HG03060 (cell line): ENCODE results near the gene IGSF9.

Experiments used
- ATAC-seq: cut with Tn5 transposase; IDR thresholded peaks from one replicate; pipeline ENCODE4 v1.9.1; 2021; ENCODE audit warnings: low read depth, moderate number of reproducible peaks; ENCODE audit not compliant: unreplicated experiment

IGSF9 gene

GRCh38 chr1:159949981-159950381 lies 4.6 kb upstream of the IGSF9 start:
- ATAC-seq, result no peak

DNA sequence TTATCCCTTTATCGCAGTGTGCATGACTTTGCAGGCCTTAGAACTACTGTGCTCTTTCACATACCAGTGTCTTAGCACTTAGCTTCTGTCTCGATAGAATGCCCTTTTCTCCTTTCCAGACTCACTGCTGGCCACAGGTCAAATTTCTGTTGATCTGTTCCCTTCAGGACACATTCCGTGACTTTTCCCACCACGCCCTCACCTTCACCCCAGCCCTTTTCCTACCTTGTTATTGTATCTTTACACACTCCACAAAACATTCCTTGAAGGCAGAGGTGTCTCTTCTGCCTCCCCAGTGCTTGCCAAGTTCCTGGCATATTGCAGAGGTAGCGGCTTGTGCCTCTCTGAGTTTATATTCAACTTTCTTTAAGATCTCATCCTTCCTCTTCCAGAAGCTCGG lies 3.7 kb upstream of the IGSF9 start:
- no peak for ATAC-seq

DNA sequence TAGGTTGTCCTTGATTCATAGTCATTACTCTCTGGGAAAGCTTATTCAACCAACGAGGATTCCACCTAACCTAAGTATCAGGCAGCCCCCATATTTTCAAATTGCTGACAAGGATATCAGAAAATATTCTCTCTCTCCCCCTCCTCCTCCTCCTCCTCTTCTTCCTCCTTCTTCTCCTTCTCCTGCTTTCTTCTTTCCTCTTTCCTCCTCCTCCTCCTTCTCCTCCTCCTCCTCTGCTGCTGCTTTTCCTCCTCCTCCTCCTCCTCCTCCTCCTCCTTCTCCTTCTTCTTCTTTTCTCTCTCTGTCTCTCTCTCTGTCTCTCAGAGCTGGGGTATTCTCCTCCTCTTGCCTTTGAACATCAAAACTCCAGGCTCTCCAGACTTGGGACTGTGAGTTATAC lies 2.5 kb upstream of the IGSF9 start:
- no peak for ATAC-seq

GRCh38 chr1:159946242-159947187 lies 1.1 kb upstream of the IGSF9 start:
- ATAC-seq, result no peak

GRCh38 chr1:159944623-159945455 lies 574 bp downstream of the IGSF9 start:
- ATAC-seq, result no peak

- ATAC-seq, result no peak
Observed at GRCh38 chr1:159943908-159944622, 1.3 kb downstream of the IGSF9 start.

DNA sequence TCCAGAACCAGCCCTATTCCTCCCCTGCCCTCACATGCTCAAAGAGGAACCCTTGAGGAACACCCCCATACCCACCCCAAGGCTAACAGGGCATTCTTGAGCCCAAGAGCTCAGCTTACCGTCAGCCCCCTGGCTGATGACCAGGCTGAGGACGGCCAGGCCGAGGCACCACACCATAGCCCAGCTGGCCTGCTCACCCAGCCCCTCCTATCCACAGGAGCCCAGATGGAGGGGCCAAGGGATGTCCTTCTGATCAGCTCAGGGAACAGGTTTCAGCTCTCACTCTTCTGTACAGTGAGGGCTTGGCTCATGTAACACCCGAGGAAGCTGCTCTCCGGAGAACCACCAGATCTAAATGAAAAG lies 2.2 kb downstream of the IGSF9 start:
- no peak for ATAC-seq

DNA sequence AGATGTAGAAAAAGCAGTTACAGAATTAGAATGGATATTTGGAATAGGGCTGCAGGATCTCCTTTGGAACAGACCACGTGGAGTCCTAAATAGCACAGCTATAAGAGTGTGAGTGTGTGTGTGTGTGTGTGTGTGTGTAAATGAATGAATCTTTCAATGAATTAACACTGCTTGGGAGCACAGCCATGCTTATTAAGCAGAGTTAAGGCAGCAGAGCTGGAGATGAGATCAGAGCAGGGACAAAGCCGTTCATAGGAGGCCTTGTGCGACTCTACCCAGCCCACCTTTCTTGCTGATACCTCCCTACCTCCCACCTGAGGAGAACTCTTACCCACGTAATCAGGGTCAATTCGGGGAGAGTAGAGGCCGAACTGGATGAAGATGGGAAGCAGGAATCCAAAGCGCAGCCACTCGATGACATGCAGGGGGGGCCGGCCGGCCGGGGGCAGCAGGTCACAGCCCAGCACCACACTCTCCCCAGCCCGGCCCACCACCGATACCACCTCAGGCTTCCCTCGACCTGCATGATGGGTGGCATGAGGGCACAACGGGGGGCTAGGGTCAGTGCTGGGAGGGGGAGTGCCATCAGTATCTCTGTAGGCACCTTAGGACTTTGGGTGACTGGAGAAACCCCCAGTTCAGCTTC lies 2.7 kb downstream of the IGSF9 start:
- ATAC-seq, result no peak

DNA sequence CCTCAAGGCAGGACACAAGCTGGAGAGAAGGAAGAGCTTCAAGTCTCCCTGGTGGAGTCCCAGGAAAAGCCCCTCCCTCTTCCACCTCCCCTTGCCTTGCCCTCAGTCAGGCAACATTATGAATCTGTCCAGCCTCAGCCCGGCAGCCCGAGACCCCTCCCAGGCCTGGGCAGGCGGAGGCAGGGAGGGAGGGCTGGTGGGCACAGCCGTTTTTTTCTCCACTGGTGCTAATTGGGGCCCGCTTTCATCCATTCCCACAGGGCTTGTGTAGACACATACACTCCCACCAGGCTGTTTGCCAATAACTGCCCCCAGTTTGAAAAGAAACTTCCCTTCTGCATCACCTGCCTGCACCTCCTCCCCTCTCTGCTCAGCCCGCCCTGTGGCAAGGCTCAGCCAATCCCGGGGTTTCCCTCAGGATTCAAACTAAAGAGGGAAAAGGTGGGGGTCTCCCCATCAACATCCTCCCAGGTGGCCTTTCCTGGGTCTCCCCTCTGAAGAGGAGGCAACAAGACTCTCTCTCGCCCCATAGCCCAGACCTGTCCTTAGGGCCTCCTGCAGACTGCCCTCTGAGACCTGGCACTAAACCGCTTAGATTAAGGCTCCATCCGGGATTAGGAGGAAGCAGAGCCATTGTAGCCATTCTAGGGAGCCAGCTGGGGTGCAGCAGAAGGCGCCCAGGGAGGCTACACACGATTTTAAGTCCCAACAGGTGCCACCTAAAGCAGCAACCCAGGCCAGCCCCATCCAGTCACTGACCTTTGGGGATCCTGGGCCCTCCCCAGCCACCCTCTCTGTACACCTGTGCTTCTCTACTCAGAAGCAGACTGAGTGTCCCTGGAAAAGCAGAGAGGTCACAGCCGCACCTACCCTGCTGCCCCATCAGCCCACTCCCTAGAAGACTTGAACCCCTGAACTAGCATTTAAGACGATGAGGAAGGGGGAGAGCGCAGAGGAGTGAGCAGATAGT lies 3.5 kb downstream of the IGSF9 start:
- no peak for ATAC-seq

DNA sequence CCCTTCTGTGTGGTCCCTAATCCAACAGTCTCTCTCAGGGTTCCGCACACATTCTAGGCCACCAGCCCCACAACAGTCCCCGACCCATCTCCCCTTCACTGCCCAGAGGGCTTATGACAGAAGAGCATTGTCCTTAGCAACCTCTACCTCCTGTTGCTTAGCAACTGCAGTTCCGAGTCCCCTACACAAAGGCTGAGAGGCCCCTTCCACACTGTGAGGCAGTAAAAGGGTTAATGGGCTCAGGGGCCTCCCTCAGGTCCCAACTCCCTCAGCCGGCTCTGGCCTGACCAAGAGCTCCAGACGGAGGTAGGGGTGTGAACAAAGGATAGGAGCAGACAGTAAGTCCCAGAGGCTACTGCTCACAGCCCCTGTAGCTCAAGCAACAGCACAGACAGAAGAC lies 4.3 kb downstream of the IGSF9 start:
- ATAC-seq, result no peak

DNA sequence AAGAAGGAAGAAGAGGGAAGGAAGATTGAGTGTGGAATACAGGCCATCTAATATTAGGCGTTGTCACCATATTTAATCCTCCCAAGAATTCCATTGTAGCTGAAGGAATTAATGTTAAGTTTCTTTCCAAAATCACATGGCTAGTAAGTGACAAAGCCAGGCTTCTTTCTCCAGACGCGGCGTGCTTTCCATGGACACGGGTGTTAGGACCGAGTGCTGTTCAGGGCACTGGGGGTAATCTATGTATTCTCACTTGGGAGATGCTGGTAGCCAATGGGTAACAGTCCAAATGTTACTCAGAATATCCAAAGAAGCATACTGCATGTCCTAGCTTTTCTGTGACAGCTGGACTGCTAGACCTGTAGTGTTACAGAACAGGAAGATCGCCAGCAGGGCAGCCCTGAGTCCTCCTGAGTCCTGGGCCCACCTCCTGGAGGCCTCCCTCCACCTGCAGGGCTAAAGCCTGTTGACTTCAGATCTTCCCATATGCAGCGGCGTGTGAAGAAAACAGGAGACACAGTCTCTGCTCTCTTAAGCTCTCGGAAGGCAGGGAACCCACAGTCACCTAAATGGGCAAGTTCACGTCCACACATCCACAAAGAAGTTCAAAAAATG lies 5.3 kb downstream of the IGSF9 start:
- no peak for ATAC-seq

GRCh38 chr1:159939678-159940002 lies 5.8 kb downstream of the IGSF9 start:
- ATAC-seq, result no peak

GRCh38 chr1:159938905-159939677 lies 6.3 kb downstream of the IGSF9 start:
- no peak for ATAC-seq

DNA sequence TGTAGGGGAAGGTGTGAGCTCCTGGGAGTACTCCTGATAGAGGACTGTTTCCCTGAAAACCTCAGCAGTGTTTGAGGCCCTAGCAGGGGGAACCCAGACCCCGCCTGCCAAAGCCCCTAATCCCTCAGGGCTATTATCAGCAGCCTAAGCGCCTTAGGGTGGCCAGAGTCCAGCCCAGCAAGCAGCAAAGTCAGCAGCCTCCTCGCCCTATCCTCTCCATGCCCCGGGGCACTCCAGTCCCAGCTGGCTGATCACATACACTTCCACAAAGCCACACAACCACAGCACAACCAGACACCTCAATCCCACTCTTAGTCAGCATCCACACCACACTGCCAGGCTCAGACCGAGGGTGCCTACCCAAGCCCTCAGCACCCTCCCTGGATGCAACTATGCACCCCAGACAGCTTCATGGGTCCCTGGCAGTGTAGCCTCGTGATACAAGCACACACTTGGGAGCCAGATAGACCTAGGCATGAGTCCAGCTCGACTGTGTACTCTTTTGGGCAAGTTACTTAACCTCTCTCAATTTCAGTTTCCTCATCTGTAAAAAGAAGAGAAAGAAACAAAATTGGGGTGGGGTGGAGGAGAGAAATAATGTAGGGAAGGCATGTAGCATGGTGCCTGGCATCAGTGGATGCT lies 7.1 kb downstream of the IGSF9 start:
- ATAC-seq, result no peak

DNA sequence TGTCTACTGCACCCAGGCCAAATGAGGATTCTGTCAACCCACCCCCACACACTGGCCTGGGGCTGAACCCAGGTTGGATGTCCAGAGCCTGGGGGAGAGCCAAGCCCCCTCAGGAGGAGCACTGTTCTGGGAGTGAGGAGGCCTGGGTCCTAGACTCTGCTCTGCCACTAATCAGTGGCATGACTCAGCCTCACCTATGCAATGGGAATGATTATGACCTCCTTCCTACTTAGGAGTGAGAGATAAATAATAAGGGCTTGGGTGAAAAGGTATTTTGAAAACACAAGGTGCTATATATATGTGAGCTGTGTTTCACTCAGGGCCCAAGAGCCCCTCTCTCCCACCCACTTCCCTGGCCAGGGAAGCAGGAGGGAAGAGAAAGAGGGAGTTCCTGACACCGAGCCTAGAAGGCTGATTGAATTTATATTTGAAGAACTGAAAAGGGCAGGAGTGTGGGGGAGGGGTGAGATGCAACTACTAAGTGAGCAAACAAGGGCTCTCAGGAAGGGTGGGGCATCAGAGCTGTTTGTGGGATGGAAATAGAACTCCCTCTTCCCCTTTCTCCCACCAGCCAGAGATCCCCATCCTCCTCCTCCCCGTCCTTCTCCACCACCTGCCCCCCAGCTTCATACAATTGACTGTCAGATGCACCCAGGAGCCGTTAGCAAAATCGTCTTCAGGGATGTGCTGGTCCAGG lies 8.2 kb downstream of the IGSF9 start:
- no peak for ATAC-seq

DNA sequence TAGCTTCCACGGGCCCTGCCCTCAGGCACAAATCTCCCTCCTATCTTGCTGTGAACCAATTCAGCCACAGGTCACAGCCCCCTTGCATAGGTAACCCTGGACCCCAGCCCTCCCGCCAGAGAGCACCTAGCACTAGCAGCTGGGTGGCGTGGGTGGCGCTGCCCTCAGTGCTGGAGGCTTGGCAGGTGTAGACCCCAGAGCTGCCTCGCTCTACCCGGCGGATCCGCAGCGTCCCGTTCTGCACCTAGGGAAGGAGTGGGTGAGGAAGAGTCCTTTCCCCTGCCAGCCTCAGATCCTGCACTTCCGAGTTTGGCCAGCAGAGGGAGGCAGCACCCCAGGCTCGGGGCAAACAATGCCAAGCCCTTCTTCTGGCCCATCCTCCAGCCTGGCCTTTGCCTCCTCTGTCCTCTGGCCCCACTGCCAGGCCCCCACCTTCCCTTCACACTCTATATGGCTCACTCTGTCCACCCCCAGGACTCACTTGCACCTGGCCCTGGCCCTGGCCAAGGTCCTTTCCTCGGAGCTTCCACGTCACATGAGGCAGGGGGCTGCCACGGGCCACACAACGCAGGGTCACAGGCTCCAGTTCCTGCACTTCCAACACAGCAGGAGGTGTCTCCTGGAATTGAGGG lies 9.0 kb downstream of the IGSF9 start:
- ATAC-seq, result no peak

DNA sequence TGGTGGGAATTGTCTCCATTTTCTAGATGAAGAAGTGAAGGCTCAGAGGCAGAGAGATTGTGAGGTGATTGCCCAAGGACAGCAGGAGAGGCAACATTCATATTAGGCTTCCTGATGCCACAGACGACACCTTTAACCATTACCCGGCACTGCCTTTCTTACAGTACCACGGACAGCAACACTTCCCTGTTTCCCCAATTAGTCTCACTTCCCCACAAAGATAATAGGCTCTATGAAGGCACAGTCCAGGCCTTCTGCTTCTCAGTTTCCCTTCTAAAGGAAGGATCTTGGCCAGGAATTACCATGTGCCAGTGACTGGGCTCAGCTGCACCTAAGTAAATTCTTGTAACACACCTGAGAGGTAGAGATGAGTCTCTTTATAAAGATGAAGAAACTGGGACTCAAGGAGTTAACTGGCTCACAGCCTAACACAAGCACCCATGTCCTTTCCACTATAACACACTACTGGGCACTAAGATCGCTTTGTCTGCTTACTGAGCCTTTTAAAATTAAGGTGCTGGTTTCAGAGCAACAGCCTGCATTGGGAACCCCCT lies 9.6 kb downstream of the IGSF9 start:
- ATAC-seq, result no peak
